HG02973 (cell line): ENCODE measurements around the gene CCL13.
A peak's percentile ranks its signal among the peaks of the same experiment; 100 is the strongest.

Experiments
- ATAC-seq: cut with Tn5 transposase; IDR thresholded peaks from one replicate; pipeline ENCODE4 v1.9.1; 2021; ENCODE audit warnings: moderate library complexity; ENCODE audit not compliant: unreplicated experiment

Gene CCL13

DNA sequence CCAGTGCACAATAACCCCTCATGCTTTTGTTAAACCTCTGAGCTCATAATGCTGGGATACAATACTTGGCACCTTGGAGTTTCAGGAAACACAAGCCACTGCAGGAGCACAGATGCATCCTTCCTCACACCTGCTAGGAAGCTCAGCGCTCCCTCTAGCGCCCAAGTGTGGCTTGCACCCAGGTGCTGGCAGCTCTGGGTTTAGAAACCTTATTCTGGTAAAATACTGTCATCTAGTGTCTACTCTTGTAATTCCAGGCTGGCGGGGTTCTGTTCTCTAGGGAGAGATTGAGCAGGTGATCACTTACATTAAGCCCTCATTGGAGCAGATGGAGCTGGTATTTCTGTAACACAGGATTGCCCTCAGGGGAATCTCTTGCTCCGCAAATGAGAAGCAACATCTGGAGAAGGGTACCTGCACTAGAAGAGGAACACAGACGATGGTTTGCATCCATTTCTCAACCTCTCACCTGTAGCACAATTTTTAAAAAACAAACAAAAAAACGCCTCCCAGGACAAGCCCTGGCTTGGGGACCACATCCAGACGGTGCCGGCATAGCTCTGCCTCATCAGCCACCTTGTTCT is 5.3 kb downstream of the CCL13 start:
- peak; percentile 82 for ATAC-seq

DNA sequence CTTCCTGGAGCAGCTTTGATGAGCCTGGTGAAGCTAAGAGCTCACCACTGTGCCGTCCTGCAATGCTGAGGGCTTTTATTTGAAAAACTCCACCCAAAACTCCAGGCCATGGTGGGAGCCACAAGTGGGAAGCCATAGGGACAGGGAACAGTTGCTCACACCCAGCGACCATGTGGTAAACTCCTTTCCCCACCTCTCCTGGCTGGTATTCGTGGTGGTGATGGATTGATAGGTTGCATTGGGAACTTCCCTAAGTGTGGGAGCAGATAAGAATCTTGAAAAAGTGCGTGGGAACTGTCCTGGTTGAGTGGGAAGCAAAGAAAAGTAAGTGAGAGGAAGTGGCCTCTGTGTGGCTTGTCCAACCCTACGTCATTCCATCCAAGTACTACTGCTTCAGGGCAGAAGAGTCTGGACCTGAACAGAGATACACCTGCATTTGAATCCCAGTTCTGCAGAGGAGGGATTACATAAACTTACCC is 6.9 kb downstream of the CCL13 start, which contains the start of gene CCL1:
TSS of gene CCL1 (minus strand) at position 51 of the 479 bp plus-strand sequence. CDS start 72 bp downstream, outside the sequence.
- ATAC-seq = no peak

DNA sequence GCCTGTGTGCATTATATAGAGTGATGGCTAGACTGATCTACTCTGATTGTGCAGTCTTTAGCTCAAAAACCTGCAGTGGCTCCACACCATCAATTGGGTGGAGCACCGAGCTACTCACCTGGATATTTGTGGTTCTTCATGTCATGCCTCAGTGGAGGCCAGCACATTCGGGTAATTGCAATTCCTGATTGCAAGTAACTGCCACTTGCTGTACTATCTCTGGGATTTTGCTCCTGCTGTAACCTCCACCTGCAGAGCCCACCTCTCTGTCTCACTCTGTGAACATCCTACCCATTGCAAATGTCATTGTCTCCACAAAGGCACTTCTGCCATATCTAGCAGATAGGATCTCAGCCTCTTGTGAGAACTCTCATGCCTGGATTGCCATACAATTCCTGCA is 8.5 kb downstream of the CCL13 start:
- ATAC-seq = no peak

DNA sequence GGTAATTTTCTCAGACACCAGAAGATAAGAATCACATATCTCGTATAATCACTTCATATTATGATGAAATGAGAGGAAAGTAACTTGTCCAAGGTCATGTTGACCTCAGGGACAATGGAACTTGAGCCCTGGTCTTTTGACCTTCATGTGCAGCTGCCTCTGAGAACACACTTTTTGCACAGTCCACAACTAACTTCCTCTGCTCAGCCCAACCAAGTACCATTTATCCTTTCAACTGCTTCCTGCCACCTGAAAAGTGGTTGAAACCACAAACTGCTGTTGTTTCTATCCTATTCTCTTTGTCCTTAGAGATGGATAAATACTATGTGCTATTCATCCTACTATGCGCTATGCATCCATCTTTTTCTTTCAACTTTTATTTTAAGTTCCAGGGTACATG is 9.1 kb downstream of the CCL13 start:
- ATAC-seq = no peak

DNA sequence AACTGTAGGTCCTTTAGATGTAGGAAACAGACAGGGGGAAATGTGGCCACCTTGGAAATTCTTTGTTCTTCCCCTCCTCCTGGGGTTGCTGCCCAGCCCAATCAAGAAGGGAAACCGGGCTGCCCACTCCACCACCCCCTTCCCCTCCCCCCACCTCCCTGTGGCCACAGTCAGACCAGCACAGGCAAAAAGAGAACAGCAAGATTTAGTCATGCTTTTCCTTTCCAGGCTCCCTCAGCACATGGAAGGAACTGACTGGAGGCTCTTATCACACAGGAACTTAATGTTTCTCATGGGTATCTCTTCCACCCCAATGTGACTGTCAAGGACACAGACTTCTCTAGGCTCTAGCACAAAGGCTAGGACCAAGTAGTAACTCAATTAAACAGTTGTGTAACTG is 9.7 kb downstream of the CCL13 start:
- ATAC-seq = no peak

DNA sequence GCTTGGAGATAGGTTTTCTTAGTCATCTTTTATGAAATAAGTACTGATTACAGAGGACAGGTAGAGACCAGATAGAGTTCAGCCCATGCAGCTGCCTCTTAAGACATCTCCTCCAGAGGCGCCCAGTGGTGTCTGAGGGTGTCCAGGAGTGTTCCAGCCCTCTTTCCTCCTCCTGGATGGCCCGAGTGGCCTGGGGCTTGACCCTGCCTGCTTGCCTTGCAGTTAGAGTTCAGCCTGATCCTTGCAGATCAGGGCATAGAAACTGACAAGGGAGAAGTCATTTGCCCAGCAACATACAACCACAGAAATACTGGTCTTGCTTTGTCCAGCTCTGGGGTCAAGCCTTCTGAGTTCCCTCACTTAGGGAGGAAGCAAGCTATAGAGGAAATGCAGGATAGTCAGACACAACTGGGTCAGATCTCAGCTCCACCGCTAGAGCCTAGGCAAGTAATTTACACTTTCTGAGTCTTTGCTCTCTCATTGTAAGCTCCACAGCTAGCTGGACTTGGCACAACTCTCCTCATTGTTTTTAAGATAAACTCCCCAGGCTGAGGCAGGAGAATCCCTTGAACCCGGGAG is 10.3 kb downstream of the CCL13 start:
- no peak for ATAC-seq

DNA sequence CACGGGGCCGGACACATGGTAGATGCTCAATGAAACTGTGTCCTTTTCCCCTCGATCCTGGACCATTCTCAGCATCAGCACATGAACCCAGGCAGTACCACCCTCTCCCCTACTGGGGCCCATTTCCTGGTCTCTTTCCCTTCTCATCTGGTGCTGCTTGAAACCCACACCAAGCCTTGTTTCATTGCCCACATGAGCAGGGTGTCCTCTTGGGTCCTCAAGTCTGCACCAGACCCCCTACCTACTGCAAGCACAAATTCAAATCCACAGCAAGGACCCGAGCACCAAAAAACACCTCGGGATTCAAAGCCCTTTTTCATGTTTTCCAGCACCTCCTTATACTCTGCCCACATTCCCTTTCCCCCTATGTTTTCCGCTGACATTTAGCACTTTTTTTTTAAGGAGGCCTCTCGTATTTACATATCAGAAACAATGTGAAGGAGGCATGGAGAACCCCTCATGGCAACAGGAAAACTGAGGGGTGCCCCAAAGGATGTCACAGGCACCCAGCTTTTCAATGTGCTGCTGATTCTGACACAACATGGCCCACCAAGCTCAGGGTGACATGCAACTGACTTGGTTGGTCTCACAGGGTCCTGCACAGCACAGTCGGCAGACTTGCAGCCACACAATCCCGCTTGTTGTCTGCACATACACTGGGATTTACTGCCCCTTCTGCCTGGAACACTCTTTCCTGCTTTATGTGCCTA is 11.4 kb downstream of the CCL13 start:
- no peak for ATAC-seq

DNA sequence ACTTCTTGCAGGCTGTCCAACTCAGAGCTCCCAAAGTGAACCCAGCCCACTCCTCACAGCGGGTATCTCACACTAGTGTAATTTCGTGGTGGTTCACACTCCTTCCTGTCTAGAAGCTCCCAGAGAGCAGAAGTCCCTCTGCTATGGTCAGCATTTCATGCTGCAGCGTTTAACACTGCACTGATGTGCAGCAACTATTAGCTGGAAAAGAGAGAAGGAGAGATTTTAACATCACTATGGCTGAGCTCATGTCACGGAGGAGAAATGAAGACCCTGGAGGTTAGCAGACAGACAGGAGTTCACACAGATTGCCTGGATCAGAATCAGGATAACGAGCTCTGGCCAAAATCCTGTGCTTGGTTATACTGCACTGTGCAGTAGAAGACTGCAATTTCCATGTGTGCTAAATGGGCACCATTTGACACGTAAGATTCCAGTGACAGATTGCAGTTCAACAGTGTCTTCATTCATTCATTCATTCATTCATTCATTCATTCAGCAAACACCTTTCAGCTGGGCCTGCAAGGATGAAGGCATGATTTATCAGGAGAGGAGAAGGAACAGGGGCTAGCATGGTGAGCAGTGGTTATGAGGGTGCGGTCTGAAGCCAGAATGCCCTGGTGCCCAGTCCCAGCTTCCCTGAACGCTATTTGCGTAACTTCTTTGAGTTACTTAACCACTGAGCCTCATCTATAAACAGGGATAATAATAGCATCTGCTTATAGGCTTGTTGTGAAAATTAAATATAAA is 12.1 kb downstream of the CCL13 start:
- no peak for ATAC-seq

DNA sequence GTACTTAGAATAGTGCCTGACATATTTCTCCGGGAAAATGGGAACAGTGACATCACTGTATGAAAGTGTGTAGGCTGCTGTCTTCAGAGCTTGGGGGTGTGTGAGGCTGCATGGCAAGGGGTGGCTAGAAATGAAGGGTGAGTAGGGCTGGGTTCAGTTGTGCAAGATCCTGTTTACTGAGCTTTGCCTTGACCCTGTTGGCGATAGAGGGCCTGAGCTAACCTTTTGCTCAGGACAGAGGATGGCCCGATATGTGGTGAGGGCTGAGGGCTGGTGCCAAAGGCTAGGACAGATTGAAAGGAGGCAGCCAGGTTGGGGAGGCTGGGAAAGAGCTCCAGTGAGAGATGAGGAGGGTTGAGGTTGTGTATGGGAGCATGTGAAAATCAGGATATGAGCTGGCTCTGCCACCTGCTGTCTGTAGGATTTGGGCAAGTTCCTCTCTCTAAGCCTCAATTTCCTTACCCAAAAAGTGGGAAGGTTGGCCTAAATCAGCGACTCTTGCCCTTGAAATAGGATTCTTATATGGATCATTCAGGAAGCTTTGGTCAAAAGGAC is 12.7 kb downstream of the CCL13 start:
- no peak for ATAC-seq

DNA sequence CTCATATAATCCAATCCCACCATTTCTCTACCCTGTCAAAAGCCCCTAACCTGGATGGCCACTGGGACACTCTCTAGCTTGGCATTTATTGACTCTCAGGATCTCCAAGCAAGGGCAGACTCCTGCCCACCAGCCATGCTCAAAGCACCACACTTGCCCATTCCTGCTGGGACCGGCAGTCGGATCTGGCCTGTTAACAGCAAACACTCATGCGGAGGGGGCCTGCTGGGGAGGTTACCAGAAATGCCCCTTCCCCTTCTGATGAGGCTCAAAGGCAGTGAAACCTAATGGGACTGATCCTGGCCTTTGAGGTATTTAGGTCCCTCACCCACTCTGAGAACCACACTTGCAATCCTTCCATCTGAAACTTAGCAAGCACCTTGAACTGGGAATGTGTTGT is 13.3 kb downstream of the CCL13 start:
- ATAC-seq = no peak

DNA sequence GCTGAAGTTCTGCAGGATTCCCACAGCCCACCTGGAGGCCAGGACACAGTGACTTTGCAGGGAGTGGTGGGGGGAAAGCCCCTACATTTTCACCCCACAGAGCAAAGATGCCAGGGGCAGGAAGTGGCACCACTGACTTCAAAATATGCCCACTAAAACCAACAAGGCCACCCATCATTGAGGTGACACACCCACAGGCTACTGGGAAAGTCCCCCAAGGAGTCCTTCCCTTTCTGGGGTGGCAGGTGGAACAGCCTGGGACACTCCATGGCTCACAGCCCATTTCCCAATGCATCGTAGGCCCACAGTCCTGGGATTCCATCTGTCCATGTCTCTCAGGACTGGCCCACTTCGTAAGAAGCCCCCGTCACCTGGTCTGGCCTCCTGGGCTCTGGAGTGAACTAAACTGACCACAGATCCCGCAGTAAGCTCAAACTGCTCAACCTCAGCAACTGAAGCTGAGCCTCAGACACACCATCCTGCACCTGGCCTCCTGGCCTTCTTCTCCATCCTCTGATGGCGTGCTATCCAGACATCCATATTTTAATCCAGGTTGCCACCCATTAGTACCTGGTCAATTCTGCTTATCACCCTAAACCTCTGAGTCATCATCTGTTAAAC is 14.2 kb downstream of the CCL13 start:
- no peak for ATAC-seq

DNA sequence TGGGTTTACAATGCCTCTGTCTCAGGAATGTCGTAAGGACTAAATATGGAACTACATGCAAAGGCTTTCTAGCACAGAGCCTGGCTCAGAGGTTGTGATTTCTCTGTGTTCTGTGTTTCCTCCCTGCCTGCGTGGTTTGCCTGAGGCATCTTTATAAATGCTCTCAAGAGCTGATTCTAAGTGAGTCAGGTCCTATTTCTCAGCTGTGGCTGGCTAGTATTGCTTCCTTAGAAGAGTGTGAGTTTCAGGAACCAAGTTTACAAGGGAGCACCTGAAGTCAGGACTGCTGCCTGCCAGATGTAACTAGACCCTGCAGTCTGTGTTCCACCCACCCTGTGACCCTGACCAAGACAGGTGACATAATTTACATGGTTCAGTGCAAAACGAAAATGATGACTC is 14.7 kb downstream of the CCL13 start:
- no peak for ATAC-seq

DNA sequence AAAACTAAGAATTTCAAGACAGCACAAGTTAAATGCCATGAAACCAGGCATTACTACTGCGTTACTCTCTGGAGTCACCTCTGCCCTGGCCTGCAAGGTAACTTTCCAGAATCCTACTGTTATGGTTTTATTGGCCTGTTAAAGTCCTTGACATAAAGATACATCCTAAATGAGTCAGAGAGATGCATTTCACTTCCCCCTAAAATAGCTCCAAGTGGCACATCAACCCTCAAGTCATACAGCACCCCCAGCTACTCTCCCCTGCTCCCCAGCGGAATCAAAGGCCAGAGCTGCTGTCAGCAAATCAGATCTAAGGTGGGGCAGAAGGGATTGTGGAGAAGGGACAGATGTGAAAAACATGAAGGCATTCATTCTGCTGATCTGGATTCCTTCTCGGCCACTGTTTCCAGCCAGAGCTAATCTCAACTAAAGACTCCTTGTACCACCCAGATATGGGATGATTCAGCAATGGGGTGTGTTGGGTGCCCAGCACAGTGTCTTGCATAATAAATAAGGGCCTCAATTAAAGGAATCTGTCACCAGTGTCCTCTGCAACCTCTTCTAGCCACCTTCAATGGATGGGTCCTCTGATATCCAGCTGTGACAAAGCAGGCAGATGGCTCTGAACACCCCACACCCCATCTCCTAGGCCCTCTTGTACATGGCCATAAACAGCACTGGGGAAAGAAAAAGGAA is 15.3 kb downstream of the CCL13 start:
- no peak for ATAC-seq

DNA sequence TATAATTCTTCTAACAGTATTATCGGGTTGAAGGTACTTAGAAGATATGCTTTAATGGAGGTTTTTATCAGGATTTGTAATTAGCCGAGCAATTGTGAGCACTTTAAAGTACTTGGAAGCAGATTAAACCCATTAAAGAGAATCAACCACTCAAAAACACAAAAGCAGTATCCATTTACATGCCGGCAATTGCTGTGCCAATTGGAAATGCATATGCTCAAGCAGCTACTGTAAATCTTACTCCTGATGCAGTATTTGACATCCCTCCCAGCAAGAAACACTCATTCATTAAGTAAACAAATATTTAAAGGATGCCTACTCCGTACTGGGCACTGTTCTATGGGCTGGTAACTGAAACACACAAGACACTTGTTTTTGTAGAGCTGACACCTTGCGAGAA is 18.2 kb downstream of the CCL13 start:
- ATAC-seq = no peak

DNA sequence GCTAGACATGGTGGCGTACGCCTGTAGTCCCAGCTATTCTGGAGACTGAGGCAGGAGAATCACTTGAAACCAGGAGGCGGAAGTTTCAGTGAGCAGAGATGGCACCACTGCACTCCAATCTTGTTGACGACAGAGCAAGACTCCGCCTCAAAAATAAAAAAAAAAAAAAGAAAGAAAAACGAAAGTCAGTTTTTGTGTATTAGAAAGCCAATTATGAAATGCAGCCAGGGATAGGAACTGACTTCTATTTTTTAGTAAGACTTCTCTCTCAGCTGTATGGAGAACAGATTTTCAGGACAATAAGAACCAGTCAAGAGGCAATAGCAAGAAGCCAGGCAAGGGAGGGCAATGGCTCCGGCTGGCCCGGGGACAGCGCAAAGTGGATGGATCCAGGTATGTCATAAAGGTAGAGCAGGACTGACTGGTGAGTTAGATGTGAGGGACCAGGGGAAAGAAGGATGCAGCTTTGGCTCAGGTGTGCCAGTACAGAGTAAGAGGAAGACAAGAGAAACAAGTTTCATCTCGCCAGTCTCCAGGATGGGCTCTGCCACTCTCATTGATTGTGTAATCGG is 19.2 kb downstream of the CCL13 start:
- no peak for ATAC-seq

DNA sequence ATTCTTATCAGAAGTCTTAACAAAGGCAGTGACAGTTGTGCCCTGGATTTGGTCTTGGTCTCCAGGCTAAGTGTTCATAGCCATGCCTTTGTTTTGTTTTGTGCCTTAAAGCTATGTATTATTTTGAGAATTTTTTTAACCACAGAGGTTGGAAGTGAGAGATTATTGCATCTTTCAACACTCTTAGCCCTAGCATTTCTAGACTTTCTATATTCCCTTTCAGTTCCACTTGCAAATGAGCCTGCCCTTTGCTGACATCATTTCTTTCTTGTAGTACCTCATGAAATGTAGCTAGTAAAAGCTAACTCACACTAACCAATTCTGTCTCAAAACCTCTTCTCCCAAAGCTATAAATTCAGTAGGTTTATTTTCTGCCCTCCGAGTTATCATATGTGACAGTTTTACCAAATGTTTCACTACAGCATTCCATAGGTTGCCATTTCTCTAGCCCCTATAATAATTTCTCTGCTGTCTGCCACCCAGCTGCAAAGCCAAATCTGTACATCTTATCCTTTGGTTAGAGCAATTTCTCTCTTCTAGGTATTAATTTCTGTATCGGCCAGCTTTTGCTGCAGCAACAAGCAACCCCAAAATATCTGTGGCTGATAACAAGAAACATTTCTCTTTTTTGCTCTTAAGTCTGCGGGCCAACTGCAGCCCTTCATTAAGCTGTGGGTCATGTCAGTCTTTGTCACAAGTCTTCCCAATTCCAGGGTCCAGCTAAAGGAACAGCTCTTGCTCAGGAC is 21.0 kb downstream of the CCL13 start:
- no peak for ATAC-seq

DNA sequence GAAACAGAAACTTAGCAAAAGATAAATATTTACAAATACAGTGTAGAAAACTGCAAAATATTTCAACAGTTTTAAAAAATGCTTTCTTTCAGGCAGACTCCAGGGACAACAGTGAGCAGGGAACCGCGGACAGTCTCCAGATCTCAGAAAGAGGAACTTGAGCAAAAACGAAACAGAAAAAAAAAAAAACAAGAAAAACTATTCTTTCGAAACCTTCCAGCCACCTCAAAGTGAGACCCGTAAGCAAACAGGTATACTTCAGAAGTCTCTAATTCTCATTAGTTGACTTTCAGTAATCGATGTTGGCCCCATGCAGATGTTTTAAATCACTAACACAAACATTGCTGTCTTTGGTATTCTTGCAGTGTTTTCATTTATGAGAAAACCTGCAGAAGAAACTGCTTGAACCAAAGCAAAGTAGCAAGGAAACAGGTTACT is 22.4 kb downstream of the CCL13 start:
- peak; percentile 75 for ATAC-seq

DNA sequence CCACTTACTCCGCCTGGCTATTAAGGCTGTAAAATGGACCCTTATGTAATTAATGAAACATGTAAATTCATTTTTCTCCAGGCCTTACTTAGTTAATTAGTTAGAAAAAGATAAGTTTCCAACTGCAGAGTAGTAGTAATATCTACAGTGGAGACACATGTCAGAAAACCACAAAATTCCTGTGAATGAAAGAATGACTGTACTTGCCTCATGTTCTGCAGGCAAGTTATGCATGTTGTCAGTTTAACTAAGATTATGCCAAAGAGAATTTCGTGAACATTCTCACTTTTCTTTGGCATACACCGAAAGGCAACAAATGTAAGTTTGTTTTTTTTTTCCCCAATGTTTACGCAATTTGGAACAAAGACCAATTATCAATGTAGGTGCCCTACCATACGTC is 23.6 kb downstream of the CCL13 start:
- no peak for ATAC-seq

DNA sequence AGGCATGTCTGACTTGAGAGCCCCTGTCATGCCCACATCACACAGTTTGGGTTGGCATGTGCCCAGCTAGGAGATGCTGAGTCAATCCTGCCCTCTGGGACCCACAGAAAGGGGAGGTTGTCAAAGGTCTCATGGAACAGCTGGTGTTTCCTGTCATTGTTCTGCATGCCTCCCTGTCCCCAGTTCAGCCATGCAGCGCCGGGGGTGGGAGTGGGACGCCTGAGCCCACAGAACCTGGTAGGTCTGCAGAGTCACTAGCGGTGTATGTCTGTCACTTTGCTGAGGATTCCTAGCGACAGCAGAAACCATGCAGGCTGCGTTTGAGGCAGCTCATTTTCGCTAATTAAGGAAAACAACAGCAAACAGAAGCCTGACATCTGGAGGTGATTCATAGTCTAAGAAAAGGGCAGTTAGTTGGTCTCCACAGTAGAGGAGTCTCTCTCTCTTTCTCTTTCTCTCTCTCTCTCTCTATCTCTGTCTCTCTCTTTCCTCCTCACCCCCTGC is 26.4 kb downstream of the CCL13 start:
- no peak for ATAC-seq
